Spleen (tissue), 11 donors: ENCODE data around the gene LIPE. TPM values are rescaled to one million over a fixed set of nuclear protein-coding genes. Genes with fewer than 3 reads are reported as not detected.

ENCODE experiments used
- DNase-seq: peaks from one replicate; pipeline ENCODE4 v3.0.0-alpha.2; 2020
- H3K27ac ChIP-seq, 8 donors: fragments of 200-600 bp; sonication (generic) in 7 of 8; 1 replicate in 4 of 8; 2 replicates in 4 of 8; pipeline versions ENCODE4 v1.5.0 to v1.8.0; 2016 to 2021; ENCODE audit warnings: inconsistent platforms in 4 of 8, mild to moderate bottlenecking in 4 of 8, moderate library complexity in 1 of 8
- H3K27me3 ChIP-seq, 7 donors: fragments of 200-600 bp; sonication (generic) in 6 of 7; replicated peaks in 1 of 7; 1 replicate in 4 of 7; 2 replicates in 3 of 7; pipeline versions ENCODE4 v1.5.0 to v1.8.0; 2016 to 2021; ENCODE audit warnings: inconsistent platforms in 3 of 7, mild to moderate bottlenecking in 1 of 7
- H3K36me3 ChIP-seq, 6 donors: fragments of 200-600 bp; sonication (generic) in 5 of 6; 1 replicate in 4 of 6; 2 replicates in 2 of 6; pipeline versions ENCODE4 v1.5.0 to v1.8.0; 2016 to 2021; ENCODE audit warnings: inconsistent platforms in 2 of 6
- H3K4me1 ChIP-seq, 6 donors: fragments of 200-600 bp; sonication (generic) in 5 of 6; 1 replicate in 3 of 6; 2 replicates in 3 of 6; pipeline versions ENCODE4 v1.5.0 to v1.8.0; 2016 to 2021; ENCODE audit warnings: inconsistent platforms in 3 of 6
- H3K4me3 ChIP-seq, 8 donors: fragments of 200-600 bp; sonication (generic) in 7 of 8; 1 replicate in 4 of 8; 2 replicates in 4 of 8; pipeline versions ENCODE4 v1.5.0 to v1.8.0; 2016 to 2021; ENCODE audit warnings: inconsistent platforms in 4 of 8, mild to moderate bottlenecking in 4 of 8, moderate library complexity in 2 of 8
- H3K9me3 ChIP-seq, 8 donors: fragments of 200-600 bp; sonication (generic) in 7 of 8; 1 replicate in 4 of 8; 2 replicates in 4 of 8; pipeline versions ENCODE4 v1.5.0 to v1.8.0; 2016 to 2021; ENCODE audit warnings: inconsistent platforms in 4 of 8
- CTCF ChIP-seq, 11 experiments: fragments of 200-600 bp in 7 of 11; fragments of 450-650 bp in 4 of 11; sonication (generic) in 4 of 11; IDR thresholded peaks in 8 of 11; conservative IDR thresholded peaks in 3 of 11; 1 replicate in 7 of 11; 2 replicates in 4 of 11; pipeline versions ENCODE4 v1.4.0 to v1.8.0; 2016 to 2021; ENCODE audit warnings: antibody characterized with exemption in 11 of 11, inconsistent platforms in 4 of 11, mild to moderate bottlenecking in 1 of 11
- POLR2A ChIP-seq, 3 donors: fragments of 450-650 bp; IDR thresholded peaks; one replicate each; pipeline ENCODE4 v1.5.1; 2017; ENCODE audit warnings: antibody characterized with exemption in 3 of 3, mild to moderate bottlenecking in 1 of 3
- POLR2AphosphoS5 ChIP-seq, 3 donors: sonication (generic); formaldehyde crosslinking; IDR thresholded peaks; one replicate each; pipeline ENCODE4 v1.5.1; 2017; ENCODE audit warnings: antibody characterized with exemption in 3 of 3
- WGBS, 5 donors: extraction: QIAGEN DNeasy Blood & Tissue Kit in 3 of 5; methylation state at CpG; one replicate each; pipeline versions ENCODE4 v1.1.5 to v1.1.7; 2013 to 2018; 5-methylcytosine and 5-hydroxymethylcytosine counted together
- intact Hi-C: fragments of 100-400 bp; cut with DNase I; formaldehyde crosslinking; loops from one replicate; pipeline ENCODE4 v1.15.0; 2023; ENCODE audit warnings: low total_unique reads
- polyA plus RNA-seq, 3 donors: library from polyadenylated mRNA; stranded (reverse); fragments of 200-250 nt; gene quantifications; one replicate each; pipeline ENCODE4 v1.2.1, GENCODE V29; 2013
- total RNA-seq, 7 donors: library from RNA; depleted of rRNA in 3 of 7; stranded (reverse); fragments of >200 nt in 3 of 7; fragmentation: NEBNext Ultra II Directional in 4 of 7; extraction: Animal tissue kit (Norgen Biotek cat#: 25700) in 4 of 7; gene quantifications; one replicate each; pipeline versions ENCODE4 v1.1.0 to v1.2.1, GENCODE V29; 2016 to 2021
- donor health status: healthy with polysubstance abuse.
- donor health status: DM: no; HTN: no; CAD: no; lungs with moderate emphysema.
- donor health status: DM: no; HTN: no; CAD: no.
- donor health status: Bipolar disorder and iron deficiency.
- donor health status: healthy.
- donor health status: DM: no; HTN: no; CAD: no.
- donor health status: DM: yes; HTN: yes; CAD: no.

The LIPE gene
- total and polyA plus RNA-seq, 10 donors: 20.6 to 43.7 (median 25.2) TPM

GRCh38 chr19:42419309-42419708 is 7.9 kb downstream of the LIPE start:
- Histone ChIP-seq H3K36me3 (peaks cover 0 to 46% (median 6%) of the 10 kb centered on the region in 6 donors), H3K27ac (peak overlapping the region in 5 of 8 donors; percentile 2 to 90 (median 32)), H3K9me3 (no peaks in the 10 kb centered on the region), H3K4me3 (no peak overlapping the region), H3K27me3 (peaks cover 0 to 4% (median 0%) of the 10 kb centered on the region in 7 donors), H3K4me1 (peaks cover 23 to 56% (median 45%) of the 10 kb centered on the region in 6 donors)
- WGBS, 5 donors: 60 to 78% (median 67%) methylated on average over 6 of the region's 6 CpGs
- peak; percentile 78 for DNase-seq
- intact Hi-C loops: no loop called here
- TF ChIP-seq POLR2AphosphoS5 (IDR thresholded peaks at IDR 0.05): peak in 2 of 3 donors; percentile 25 to 56
- no peak for TF ChIP-seq CTCF (IDR thresholded peaks at IDR 0.05 in 8 of 11, conservative IDR thresholded peaks at IDR 0.05 in 3 of 11)

- intact Hi-C loops: no loop called here
- peaks cover 0 to 98% (median 25%) of the 10 kb centered on the region in 6 donors for H3K36me3 ChIP-seq
- no peak overlapping the region for H3K27ac ChIP-seq
- no peaks in the 10 kb centered on the region for H3K9me3 ChIP-seq
- no peaks in the 10 kb centered on the region for H3K27me3 ChIP-seq
- H3K4me1 ChIP-seq: peaks cover 0 to 32% (median 15%) of the 10 kb centered on the region in 6 donors
- no peak for TF ChIP-seq POLR2AphosphoS5 (IDR thresholded peaks at IDR 0.05)
- no peak for TF ChIP-seq POLR2A (IDR thresholded peaks at IDR 0.05)
- TF ChIP-seq CTCF (IDR thresholded peaks at IDR 0.05 in 8 of 11, conservative IDR thresholded peaks at IDR 0.05 in 3 of 11): no peak
- DNase-seq: peak; percentile 51
- no peak overlapping the region for H3K4me3 ChIP-seq
- 83 to 93% (median 89%) methylated on average over 4 of the region's 4 CpGs for WGBS, 5 donors
These were observed 14.5 kb downstream of the LIPE start for GRCh38 chr19:42412661-42413076.

- Histone ChIP-seq H3K9me3 (no peaks in the 10 kb centered on the region), H3K4me3 (no peak overlapping the region), H3K4me1 (peaks cover 0 to 32% (median 15%) of the 10 kb centered on the region in 6 donors), H3K36me3 (peaks cover 0 to 98% (median 30%) of the 10 kb centered on the region in 6 donors), H3K27ac (no peak overlapping the region), H3K27me3 (no peaks in the 10 kb centered on the region)
- DNase-seq: no peak
- intact Hi-C loops: no loop called here
- WGBS, 5 donors: 68 to 84% (median 80%) methylated on average over 4 to 7 of the region's 7 CpGs
- peak in 1 of 3 donors; percentile 15 for TF ChIP-seq POLR2AphosphoS5 (IDR thresholded peaks at IDR 0.05)
- TF ChIP-seq POLR2A (IDR thresholded peaks at IDR 0.05): no peak
These were observed 15.0 kb downstream of the LIPE start for GRCh38 chr19:42412227-42412626.

- WGBS, 5 donors: 76 to 95% (median 81%) methylated on average over 8 of the region's 8 CpGs
- peaks cover 0 to 98% (median 34%) of the 10 kb centered on the region in 6 donors for H3K36me3 ChIP-seq
These were observed 15.5 kb downstream of the LIPE start for GRCh38 chr19:42411581-42412178.

GRCh38 chr19:42410371-42410770 is 16.8 kb downstream of the LIPE start:
- DNase-seq: no peak

More at GRCh38 chr19:42411581-42412178, 15.5 kb downstream of the LIPE start:
- Histone ChIP-seq H3K9me3 (no peaks in the 10 kb centered on the region), H3K4me1 (peaks cover 0 to 32% (median 15%) of the 10 kb centered on the region in 6 donors), H3K4me3 (no peak overlapping the region), H3K27ac (no peak overlapping the region), H3K27me3 (no peaks in the 10 kb centered on the region)
- DNase-seq: no peak
- TF ChIP-seq POLR2AphosphoS5 (IDR thresholded peaks at IDR 0.05) (peak in 1 of 3 donors; percentile 19), POLR2A (IDR thresholded peaks at IDR 0.05) (no peak)
- intact Hi-C loops: no loop called here

More at GRCh38 chr19:42410371-42410770, 16.8 kb downstream of the LIPE start:
- H3K4me3 ChIP-seq: no peak overlapping the region
- TF ChIP-seq CTCF (IDR thresholded peaks at IDR 0.05 in 8 of 11, conservative IDR thresholded peaks at IDR 0.05 in 3 of 11): no peak
- no peak for TF ChIP-seq POLR2A (IDR thresholded peaks at IDR 0.05)
- peak in 2 of 3 donors; percentile 12 to 60 for TF ChIP-seq POLR2AphosphoS5 (IDR thresholded peaks at IDR 0.05)
- no peak overlapping the region for H3K27ac ChIP-seq
- no peaks in the 10 kb centered on the region for H3K9me3 ChIP-seq
- no peaks in the 10 kb centered on the region for H3K27me3 ChIP-seq
- H3K4me1 ChIP-seq: peaks cover 0 to 32% (median 15%) of the 10 kb centered on the region in 6 donors
- 94 to 97% (median 95%) methylated on average over 28 to 30 of the region's 30 CpGs for WGBS, 5 donors
- H3K36me3 ChIP-seq: peaks cover 0 to 98% (median 34%) of the 10 kb centered on the region in 6 donors
- intact Hi-C loops: no loop called here
